ENCODE measurements around the gene TFEB.

TFEB gene

DNA sequence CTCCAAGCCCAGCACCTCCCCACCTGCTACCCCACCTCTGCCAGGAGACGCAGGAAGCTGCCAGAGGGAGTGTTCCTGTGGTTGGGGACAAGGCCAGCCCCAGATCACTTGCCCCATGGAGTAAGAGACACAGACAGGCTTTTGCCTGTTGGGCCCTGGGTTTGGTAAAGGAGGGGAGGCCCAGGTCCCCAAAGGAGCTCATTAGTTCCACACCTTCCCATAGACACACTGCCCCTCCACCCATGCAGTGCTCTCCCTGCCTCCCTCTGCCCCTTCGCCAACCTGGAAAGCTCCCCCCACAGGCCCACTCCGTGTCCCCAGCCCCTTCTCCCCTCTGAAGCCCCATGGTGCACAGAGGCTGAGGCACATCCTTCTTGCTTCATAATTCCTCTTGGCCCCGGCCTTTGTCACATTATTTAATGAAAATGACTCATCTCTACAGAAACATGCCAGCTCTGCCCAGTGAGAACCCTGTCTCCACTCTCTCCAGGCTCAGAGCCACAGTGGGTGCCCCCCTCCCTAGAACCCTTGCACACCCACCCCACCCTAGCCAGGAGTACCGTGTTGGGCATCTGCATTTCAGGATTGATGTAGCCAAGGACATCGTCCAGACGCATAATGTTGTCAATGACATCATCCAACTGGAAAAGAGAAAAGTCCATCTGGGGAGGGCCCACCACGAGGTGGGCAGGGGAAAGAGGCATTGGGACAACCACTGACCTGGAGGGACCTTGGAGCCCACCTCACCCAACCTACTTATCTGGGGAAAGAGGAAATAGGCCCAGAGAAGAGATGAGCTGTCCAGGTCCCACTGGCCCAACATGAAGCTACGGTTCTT lies 46.0 kb downstream of the TFEB start:
- Histone ChIP-seq H3K36me3 (ENCODE audit: insufficient read depth, low read depth, low read length) (no peaks in the 10 kb centered on the region), H3K4me3 (ENCODE audit: low read length) (no peak overlapping the region), H3K27ac (ENCODE audit: low read length) (no peak overlapping the region), H3K9ac (ENCODE audit: low read depth, low read length) (no peak overlapping the region), H3K4me1 (ENCODE audit: insufficient read depth, low read length) (peaks cover 6% of the 10 kb centered on the region; the same call in 1 of the 2 replicates), H3K27me3 (ENCODE audit: insufficient read depth, low read length) (0 out of 2 replicates have a peak, but pooled peaks cover 3% of the 10 kb centered on the region), H3K9me3 (ENCODE audit: insufficient read depth, low read depth, low read length) (no peaks in the 10 kb centered on the region)

DNA sequence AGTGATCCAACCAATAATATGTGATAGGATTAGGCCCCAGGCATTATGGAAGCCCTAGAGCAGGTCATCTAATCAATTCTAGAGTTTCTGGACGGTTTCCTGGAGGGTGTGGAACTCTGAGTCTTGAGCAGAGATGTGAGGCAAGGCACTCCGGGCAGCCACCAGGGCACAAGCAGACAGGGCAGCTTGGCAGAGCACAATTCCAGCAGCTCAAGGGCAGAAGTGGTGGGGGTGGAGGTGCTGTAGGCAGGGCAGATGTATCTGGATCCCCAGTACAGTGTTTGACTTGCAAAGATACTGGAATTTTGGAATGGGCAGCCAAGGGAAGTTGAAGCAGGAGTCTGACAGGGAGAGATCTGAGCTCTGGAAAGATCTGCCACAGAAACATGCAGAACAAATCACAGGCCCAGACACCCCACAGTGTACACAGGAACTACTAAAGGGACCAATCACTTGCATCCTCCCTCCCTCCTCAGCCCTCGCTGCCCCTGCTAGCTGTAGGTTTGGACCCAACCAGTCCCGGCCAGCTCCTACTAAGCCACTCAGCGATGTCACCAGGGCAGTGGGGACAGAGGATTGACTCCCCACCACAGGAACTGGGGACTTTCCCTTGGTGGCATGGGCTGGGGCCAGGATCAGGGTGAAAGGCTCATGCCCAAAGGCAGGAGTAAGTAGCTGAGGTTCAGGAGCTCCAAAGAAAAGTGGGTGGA lies 47.0 kb downstream of the TFEB start:
- Histone ChIP-seq H3K4me1 (ENCODE audit: insufficient read depth, low read length) (peaks cover 6% of the 10 kb centered on the region; the same call in 1 of the 2 replicates), H3K36me3 (ENCODE audit: insufficient read depth, low read depth, low read length) (no peaks in the 10 kb centered on the region), H3K4me3 (ENCODE audit: low read length) (no peak overlapping the region), H3K27ac (ENCODE audit: low read length) (no peak overlapping the region), H3K9ac (ENCODE audit: low read depth, low read length) (no peak overlapping the region), H3K9me3 (ENCODE audit: insufficient read depth, low read depth, low read length) (no peaks in the 10 kb centered on the region), H3K27me3 (ENCODE audit: insufficient read depth, low read length) (peaks cover 9% of the 10 kb centered on the region; the same call in 1 of the 2 replicates)

DNA sequence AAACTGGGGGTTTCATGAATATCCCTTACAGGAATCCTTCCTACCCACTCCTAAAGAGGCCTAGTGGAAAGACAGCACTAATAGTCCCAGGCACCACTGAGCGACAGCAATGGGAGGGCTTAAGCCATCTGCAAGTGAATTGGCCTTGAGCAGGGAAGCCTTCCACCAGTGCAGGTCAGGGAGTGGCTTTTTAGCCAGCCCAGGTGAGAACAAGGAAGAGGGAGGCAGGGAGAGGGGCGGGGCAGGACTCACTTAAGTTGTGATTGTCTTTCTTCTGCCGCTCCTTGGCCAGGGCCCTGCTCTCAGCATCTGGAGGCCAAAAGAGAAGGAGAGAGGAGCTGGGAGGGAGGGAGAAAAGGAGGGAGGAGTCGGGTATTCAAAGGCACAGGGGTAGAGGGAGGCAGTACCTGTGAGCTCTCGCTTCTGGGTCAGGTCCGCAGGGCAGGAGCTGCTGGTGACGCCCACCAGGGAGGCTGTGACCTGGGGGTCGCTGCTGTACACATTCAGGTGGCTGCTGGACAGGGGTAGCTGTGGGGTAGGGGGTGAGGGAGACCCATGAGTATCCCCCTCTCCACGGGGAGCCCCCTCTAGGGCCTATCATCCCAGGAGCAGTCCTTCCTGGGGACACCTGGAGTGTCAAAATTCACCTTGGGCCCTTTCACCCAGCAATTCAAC lies 47.8 kb downstream of the TFEB start:
- Histone ChIP-seq H3K4me3 (ENCODE audit: low read length) (no peak overlapping the region), H3K27ac (ENCODE audit: low read length) (no peak overlapping the region), H3K4me1 (ENCODE audit: insufficient read depth, low read length) (peaks cover 6% of the 10 kb centered on the region; the same call in 1 of the 2 replicates), H3K9ac (ENCODE audit: low read depth, low read length) (no peak overlapping the region), H3K36me3 (ENCODE audit: insufficient read depth, low read depth, low read length) (no peaks in the 10 kb centered on the region), H3K9me3 (ENCODE audit: insufficient read depth, low read depth, low read length) (no peaks in the 10 kb centered on the region), H3K27me3 (ENCODE audit: insufficient read depth, low read length) (peaks cover 16% of the 10 kb centered on the region)

DNA sequence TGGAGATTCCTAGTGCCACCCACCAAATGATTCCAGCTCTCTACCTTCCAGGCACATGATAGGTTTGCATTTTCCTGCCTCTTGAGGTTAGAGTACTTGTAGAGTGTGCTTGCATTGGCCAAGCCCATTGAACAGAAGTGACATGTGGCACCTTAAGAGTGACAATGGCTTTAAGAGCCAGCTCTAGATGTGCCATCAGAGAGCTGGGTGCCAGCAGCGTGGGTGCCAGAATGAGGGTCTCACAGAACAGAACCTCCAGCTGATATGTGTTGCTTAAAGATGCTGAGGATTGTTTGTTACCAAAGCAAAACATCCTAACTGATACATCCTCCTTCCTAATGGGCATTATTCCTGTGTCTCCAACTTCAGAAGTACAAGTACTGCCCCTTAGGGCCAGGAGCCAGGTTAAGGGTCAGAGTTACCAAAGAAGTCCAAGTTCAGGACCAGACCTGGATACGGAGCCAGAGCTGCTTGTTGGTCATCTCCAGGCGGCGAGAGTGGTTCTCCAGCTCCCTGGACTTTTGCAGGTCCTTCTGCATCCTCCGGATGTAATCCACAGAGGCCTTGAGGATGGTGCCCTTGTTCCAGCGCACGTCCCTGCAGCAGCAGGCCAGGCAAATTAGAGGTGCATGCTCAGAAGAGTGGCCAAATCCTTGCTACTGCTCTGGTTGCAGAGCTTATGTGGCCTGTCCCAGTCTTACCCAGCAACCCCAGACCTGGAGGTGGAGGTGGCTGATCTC lies 49.6 kb downstream of the TFEB start:
- Histone ChIP-seq H3K9me3 (ENCODE audit: insufficient read depth, low read depth, low read length) (no peaks in the 10 kb centered on the region), H3K36me3 (ENCODE audit: insufficient read depth, low read depth, low read length) (no peaks in the 10 kb centered on the region), H3K27ac (ENCODE audit: low read length) (no peak overlapping the region), H3K4me1 (ENCODE audit: insufficient read depth, low read length) (peaks cover 9% of the 10 kb centered on the region; the same call in 1 of the 2 replicates), H3K27me3 (ENCODE audit: insufficient read depth, low read length) (peaks cover 19% of the 10 kb centered on the region), H3K9ac (ENCODE audit: low read depth, low read length) (no peak overlapping the region), H3K4me3 (ENCODE audit: low read length) (no peak overlapping the region)

DNA sequence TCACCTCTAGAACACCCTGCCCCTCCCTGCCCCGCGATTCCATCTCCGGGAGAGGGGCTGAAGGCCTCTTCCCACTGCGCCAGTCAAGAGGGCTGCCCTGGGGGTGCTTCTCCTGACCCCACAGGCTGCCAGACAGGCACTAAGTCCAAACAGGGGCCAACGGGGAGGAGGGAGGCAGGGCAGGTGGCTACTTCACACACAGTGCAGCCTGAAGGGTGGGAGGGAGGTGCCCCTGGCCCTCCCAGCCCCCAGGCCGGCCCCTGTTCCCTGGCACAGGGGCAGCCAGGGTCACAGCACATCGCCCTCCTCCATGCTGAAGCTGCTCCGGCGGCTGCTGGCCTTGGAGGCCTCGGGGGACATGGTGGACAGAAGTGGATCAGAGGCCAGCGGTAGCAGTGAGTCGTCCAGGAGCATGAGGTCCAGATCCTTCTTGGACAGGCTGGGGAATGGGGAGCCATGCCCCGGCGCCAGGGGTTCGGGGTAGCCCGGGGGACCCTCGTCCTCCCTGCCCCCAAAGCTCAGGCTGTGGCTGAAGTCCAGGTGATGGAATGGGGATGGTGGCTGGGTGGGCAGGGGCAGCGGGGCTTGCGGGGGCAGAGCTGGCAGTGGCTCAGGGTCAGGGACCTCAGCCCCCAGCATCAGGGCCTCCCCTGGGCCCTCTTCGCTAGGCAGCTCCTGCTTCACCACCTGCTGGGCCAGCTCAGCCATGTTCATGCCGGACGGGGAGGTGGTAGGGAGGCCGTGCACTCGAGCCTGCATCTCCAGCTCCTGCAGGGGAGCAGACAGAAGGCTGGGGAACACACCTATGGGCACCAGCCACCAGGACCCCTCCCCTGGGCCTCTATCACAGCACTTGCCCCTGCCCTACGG lies 50.9 kb downstream of the TFEB start:
- peaks cover 19% of the 10 kb centered on the region for H3K27me3 ChIP-seq (ENCODE audit: insufficient read depth, low read length)
- H3K9ac ChIP-seq (ENCODE audit: low read depth, low read length) = no peak overlapping the region
- no peak overlapping the region for H3K27ac ChIP-seq (ENCODE audit: low read length)
- H3K36me3 ChIP-seq (ENCODE audit: insufficient read depth, low read depth, low read length) = no peaks in the 10 kb centered on the region
- no peaks in the 10 kb centered on the region for H3K9me3 ChIP-seq (ENCODE audit: insufficient read depth, low read depth, low read length)
- no peak overlapping the region for H3K4me3 ChIP-seq (ENCODE audit: low read length)
- peaks cover 9% of the 10 kb centered on the region; the same call in 1 of the 2 replicates for H3K4me1 ChIP-seq (ENCODE audit: insufficient read depth, low read length)

DNA sequence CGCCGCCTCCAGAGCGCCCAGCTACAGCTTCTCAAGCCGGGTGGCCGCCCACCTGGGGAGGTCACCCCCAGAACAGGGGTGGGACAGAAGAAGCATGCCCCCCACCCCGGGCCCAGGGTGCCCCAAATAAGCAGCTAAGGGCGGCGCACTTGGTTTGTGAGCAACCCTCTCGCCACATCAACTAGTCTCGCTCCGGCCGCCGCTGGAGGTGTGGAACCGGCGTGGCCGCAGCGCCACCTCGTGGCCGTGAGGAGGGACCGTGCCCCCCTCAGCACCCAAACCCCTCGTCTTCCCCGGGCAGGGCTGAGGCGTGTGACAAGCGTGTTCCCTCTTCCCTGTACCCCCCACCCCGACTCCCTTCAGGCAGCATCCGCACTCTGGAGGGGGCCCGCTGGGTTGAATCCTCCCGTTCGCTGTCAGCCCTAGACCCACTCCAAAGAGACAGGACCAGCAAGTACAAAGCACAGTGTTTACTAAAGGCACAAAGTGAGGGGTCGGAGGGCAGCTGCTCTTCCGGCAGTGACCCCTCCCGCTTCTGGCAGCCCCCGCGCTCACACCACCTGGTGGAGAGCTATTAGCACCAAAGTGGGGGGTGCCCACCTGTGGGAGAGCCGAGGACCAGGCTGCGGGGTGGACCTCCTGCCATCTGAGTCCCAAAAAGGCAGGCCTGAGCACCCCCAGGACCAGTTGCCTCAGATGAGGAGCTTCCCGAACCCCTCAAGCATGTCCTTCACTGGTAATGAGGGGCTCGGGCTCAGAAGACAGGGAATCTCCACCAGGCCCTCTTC lies 51.7 kb downstream of the TFEB start:
- peaks cover 27% of the 10 kb centered on the region for H3K27me3 ChIP-seq (ENCODE audit: insufficient read depth, low read length)
- no peak overlapping the region for H3K27ac ChIP-seq (ENCODE audit: low read length)
- no peak overlapping the region for H3K9ac ChIP-seq (ENCODE audit: low read depth, low read length)
- H3K9me3 ChIP-seq (ENCODE audit: insufficient read depth, low read depth, low read length) = no peaks in the 10 kb centered on the region
- H3K36me3 ChIP-seq (ENCODE audit: insufficient read depth, low read depth, low read length) = no peaks in the 10 kb centered on the region
- peaks cover 9% of the 10 kb centered on the region; the same call in 1 of the 2 replicates for H3K4me1 ChIP-seq (ENCODE audit: insufficient read depth, low read length)
- peak overlapping the region; percentile 53; the same call in 1 of the 2 replicates for H3K4me3 ChIP-seq (ENCODE audit: low read length)

DNA sequence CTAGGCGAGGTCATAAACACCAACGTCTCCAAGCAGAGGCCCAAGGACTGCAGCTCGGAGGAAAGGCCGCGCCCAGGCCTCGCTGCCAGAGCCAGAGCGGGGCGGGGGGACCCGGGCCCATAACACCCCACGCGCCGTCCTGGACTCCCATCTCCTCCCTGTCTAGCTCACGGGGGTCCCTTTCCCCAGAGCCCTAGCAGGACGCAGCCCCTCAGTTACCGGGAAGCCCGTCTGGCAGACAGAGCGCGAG lies 52.2 kb downstream of the TFEB start:
- Histone ChIP-seq H3K4me3 (ENCODE audit: low read length) (peak overlapping the region; percentile 53; the same call in 1 of the 2 replicates), H3K27me3 (ENCODE audit: insufficient read depth, low read length) (peaks cover 28% of the 10 kb centered on the region), H3K36me3 (ENCODE audit: insufficient read depth, low read depth, low read length) (no peaks in the 10 kb centered on the region), H3K9ac (ENCODE audit: low read depth, low read length) (peak overlapping the region; percentile 21; the same call in 1 of the 2 replicates), H3K4me1 (ENCODE audit: insufficient read depth, low read length) (peaks cover 9% of the 10 kb centered on the region; the same call in 1 of the 2 replicates), H3K27ac (ENCODE audit: low read length) (no peak overlapping the region), H3K9me3 (ENCODE audit: insufficient read depth, low read depth, low read length) (no peaks in the 10 kb centered on the region)

DNA sequence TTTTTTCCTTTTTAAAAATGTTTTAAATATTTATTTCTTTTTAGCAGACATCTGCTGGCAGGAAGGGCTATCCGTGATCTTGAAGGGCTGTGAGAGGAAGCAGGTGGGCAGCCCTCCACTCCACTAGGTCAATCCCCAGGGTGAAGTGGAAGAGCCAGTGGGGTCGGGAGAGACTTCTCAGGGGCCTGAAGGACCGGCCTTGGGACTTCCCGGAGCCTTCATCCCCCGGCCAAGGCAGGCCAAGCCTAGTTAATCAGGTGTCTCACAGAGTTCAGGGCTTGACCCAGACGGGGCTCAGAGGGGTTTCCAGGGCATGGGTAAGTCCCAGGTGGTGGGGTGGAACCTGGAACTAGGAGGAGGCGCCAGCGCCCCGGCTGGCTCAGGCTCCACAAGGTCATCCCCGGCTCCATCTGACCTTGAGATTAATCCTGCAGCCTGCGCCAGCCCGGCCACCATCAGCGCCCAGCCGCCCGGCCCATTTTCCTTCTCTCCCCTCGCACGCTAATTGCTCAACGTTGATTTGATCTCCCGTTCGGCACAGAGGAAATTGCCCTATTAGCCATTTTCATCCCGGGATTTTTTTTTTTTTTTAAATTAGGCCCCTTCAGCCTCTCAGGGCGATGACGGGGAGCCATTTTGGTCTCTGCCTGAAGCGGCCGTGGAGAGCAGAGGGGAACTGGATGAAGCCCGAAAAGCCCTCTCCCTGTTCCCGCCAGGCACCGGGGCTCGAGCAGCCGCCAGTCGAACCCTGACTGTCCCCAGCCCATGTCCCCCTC lies 52.7 kb downstream of the TFEB start:
- H3K9me3 ChIP-seq (ENCODE audit: insufficient read depth, low read depth, low read length) = no peaks in the 10 kb centered on the region
- H3K27me3 ChIP-seq (ENCODE audit: insufficient read depth, low read length) = peaks cover 28% of the 10 kb centered on the region
- peaks cover 9% of the 10 kb centered on the region; the same call in 1 of the 2 replicates for H3K4me1 ChIP-seq (ENCODE audit: insufficient read depth, low read length)
- peak overlapping the region; percentile 21; the same call in 1 of the 2 replicates for H3K9ac ChIP-seq (ENCODE audit: low read depth, low read length)
- peak overlapping the region; percentile 53; the same call in 1 of the 2 replicates for H3K4me3 ChIP-seq (ENCODE audit: low read length)
- no peak overlapping the region for H3K27ac ChIP-seq (ENCODE audit: low read length)
- H3K36me3 ChIP-seq (ENCODE audit: insufficient read depth, low read depth, low read length) = no peaks in the 10 kb centered on the region

DNA sequence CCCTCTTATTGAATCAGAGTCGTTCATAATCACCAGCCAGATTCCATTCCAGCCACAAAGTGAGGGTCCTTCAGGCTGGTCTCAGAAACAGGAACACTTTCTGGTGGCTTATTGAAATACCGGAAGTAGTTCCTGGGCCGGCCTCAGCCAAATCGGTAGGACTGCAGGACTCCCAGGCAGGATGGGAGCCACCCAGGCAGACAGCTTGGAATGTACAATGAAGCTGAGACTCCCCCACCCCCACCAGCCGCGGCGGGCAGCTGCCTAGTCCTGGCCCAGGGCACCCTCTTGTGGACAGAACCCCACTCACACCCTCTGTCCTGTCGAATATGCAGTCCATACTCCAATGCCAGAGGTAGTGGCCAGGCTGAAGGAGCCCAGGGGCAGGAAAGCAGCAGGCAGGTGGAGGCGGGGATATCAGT lies 53.3 kb downstream of the TFEB start:
- Histone ChIP-seq H3K9ac (ENCODE audit: low read depth, low read length) (peak overlapping the region; percentile 58; the same call in 1 of the 2 replicates), H3K36me3 (ENCODE audit: insufficient read depth, low read depth, low read length) (no peaks in the 10 kb centered on the region), H3K4me3 (ENCODE audit: low read length) (no peak overlapping the region; the same call in 1 of the 2 replicates), H3K9me3 (ENCODE audit: insufficient read depth, low read depth, low read length) (no peaks in the 10 kb centered on the region), H3K27me3 (ENCODE audit: insufficient read depth, low read length) (peaks cover 32% of the 10 kb centered on the region), H3K27ac (ENCODE audit: low read length) (no peak overlapping the region), H3K4me1 (ENCODE audit: insufficient read depth, low read length) (peaks cover 5% of the 10 kb centered on the region; the same call in 1 of the 2 replicates)

Data from iPS-20b (cell line).